ENCODE results near the gene NUDT10. TPM values are rescaled to one million over a fixed set of nuclear protein-coding genes. Genes with fewer than 3 reads are reported as not detected.
"Not testable (repeated sequence)": the region's sequence is repeated elsewhere in the genome, so short reads cannot be mapped to it uniquely, and the experiment has no call there.

NUDT10 gene
- total and polyA plus RNA-seq, 4 donors = 0.95 to 2.4 (median 1.2) TPM

DNA sequence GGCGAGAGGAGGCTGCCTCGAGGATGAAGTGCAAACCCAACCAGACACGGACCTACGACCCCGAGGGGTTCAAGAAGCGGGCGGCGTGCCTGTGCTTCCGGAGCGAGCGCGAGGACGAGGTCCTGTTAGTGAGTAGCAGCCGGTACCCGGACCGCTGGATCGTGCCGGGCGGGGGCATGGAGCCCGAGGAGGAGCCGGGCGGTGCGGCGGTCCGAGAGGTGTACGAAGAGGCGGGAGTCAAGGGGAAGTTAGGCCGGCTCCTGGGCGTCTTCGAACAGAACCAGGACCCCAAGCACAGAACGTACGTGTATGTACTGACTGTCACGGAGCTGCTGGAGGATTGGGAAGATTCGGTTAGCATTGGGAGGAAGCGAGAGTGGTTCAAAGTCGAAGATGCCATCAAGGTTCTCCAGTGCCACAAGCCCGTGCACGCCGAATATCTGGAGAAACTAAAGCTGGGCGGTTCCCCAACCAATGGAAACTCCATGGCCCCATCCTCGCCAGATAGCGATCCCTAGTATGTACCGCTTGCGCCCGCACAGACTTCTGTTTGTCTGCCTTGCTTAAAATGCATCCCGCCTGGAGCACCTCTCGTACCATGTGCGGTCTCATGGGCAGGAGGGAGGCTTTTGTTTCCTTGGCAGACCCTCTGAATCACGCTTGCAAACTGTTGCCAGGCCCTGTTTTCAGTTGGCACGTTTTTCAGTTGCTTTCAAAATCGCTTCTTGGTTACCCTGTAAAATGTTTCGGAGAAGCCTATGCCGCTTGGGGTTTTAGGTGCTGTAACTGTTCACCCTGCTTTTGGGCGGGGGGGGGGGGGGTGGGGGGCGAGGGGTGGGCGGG lies 542 bp downstream of the NUDT10 start:
- H3K27ac ChIP-seq (ENCODE audit: low read depth in 1 of 2, low read length in 2 of 2); H3K36me3 ChIP-seq (ENCODE audit: control insufficient read depth in 4 of 4, insufficient read depth in 3 of 4, low read depth in 1 of 4, low read length in 3 of 4); H3K9ac ChIP-seq (ENCODE audit: low read depth in 1 of 2, low read length in 2 of 2); H3K27me3 ChIP-seq (ENCODE audit: control insufficient read depth in 4 of 4, insufficient read depth in 4 of 4, low read length in 3 of 4); H3K4me1 ChIP-seq (ENCODE audit: control insufficient read depth in 4 of 4, insufficient read depth in 4 of 4, low read length in 3 of 4); DNase-seq (ENCODE audit: low spot score); H3K9me3 ChIP-seq (ENCODE audit: control insufficient read depth in 4 of 4, low read length in 3 of 4): not testable (repeated sequence)
- WGBS = 6% methylated on average over 50 of the region's 56 CpGs
- H3K4me3 ChIP-seq (ENCODE audit: low read depth in 1 of 3, low read length in 3 of 3) = peak overlapping the region in 1 of 3 donors; percentile 41

DNA sequence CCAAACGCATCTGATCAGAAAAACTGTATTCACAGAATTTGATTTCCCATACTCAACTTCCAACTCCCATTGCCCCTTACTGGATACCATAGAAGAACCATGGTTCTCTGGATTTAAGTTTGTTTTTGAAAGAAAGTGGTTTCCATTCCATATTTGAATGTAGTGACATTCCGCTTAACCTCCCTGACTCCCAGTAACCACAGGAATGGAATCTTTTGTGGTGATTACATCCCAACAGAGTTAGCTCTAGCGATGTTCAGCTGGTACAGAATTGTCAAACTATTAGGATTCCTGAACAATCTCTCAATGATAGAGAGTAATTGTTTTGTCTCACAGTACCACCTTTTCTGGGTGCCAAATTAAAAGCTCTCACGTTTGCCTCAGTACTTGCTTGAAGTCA lies 1.7 kb downstream of the NUDT10 start:
- DNase-seq (ENCODE audit: low spot score) = no peak
- Histone ChIP-seq H3K27ac (ENCODE audit: low read depth in 1 of 2, low read length in 2 of 2) (no peak overlapping the region), H3K9me3 (ENCODE audit: control insufficient read depth in 4 of 4, low read length in 3 of 4) (no peaks in the 10 kb centered on the region), H3K27me3 (ENCODE audit: control insufficient read depth in 4 of 4, insufficient read depth in 4 of 4, low read length in 3 of 4) (peaks cover 0 to 3% (median 0%) of the 10 kb centered on the region in 4 donors), H3K9ac (ENCODE audit: low read depth in 1 of 2, low read length in 2 of 2) (no peak overlapping the region), H3K36me3 (ENCODE audit: control insufficient read depth in 4 of 4, insufficient read depth in 3 of 4, low read depth in 1 of 4, low read length in 3 of 4) (no peaks in the 10 kb centered on the region), H3K4me3 (ENCODE audit: low read depth in 1 of 3, low read length in 3 of 3) (no peak overlapping the region), H3K4me1 (ENCODE audit: control insufficient read depth in 4 of 4, insufficient read depth in 4 of 4, low read length in 3 of 4) (peaks cover 0 to 3% (median 0%) of the 10 kb centered on the region in 4 donors)
- TF ChIP-seq RAD21 (IDR thresholded peaks at IDR 0.05) (no peak), TAF1 (conservative IDR thresholded peaks at IDR 0.05) (no peak), SP1 (IDR thresholded peaks at IDR 0.05) (no peak), HNF4G (IDR thresholded peaks at IDR 0.05) (no peak), NR2F2 (IDR thresholded peaks at IDR 0.05) (no peak), FOXA1 (IDR thresholded peaks at IDR 0.05) (no peak), RXRA (IDR thresholded peaks at IDR 0.05) (no peak), HNF4A (conservative IDR thresholded peaks at IDR 0.05) (no peak), FOXA2 (IDR thresholded peaks at IDR 0.05) (no peak), JUND (IDR thresholded peaks at IDR 0.05) (no peak), CTCF (IDR thresholded peaks at IDR 0.05; ENCODE audit: low read depth, low read length, missing input control) (no peak), GABPA (IDR thresholded peaks at IDR 0.05 in 1 of 2, conservative IDR thresholded peaks at IDR 0.05 in 1 of 2) (no peak), YY1 (IDR thresholded peaks at IDR 0.05) (no peak)
- TF ChIP-seq, protein P1, sequence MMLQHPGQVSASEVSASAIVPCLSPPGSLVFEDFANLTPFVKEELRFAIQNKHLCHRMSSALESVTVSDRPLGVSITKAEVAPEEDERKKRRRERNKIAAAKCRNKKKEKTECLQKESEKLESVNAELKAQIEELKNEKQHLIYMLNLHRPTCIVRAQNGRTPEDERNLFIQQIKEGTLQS (IDR thresholded peaks at IDR 0.05) = no peak
- TF ChIP-seq, protein P2, sequence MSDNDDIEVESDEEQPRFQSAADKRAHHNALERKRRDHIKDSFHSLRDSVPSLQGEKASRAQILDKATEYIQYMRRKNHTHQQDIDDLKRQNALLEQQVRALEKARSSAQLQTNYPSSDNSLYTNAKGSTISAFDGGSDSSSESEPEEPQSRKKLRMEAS (IDR thresholded peaks at IDR 0.05) = no peak
- TF ChIP-seq, protein P3, sequence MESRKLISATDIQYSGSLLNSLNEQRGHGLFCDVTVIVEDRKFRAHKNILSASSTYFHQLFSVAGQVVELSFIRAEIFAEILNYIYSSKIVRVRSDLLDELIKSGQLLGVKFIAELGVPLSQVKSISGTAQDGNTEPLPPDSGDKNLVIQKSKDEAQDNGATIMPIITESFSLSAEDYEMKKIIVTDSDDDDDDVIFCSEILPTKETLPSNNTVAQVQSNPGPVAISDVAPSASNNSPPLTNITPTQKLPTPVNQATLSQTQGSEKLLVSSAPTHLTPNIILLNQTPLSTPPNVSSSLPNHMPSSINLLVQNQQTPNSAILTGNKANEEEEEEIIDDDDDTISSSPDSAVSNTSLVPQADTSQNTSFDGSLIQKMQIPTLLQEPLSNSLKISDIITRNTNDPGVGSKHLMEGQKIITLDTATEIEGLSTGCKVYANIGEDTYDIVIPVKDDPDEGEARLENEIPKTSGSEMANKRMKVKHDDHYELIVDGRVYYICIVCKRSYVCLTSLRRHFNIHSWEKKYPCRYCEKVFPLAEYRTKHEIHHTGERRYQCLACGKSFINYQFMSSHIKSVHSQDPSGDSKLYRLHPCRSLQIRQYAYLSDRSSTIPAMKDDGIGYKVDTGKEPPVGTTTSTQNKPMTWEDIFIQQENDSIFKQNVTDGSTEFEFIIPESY (IDR thresholded peaks at IDR 0.05) = no peak
- TF ChIP-seq, protein P4, sequence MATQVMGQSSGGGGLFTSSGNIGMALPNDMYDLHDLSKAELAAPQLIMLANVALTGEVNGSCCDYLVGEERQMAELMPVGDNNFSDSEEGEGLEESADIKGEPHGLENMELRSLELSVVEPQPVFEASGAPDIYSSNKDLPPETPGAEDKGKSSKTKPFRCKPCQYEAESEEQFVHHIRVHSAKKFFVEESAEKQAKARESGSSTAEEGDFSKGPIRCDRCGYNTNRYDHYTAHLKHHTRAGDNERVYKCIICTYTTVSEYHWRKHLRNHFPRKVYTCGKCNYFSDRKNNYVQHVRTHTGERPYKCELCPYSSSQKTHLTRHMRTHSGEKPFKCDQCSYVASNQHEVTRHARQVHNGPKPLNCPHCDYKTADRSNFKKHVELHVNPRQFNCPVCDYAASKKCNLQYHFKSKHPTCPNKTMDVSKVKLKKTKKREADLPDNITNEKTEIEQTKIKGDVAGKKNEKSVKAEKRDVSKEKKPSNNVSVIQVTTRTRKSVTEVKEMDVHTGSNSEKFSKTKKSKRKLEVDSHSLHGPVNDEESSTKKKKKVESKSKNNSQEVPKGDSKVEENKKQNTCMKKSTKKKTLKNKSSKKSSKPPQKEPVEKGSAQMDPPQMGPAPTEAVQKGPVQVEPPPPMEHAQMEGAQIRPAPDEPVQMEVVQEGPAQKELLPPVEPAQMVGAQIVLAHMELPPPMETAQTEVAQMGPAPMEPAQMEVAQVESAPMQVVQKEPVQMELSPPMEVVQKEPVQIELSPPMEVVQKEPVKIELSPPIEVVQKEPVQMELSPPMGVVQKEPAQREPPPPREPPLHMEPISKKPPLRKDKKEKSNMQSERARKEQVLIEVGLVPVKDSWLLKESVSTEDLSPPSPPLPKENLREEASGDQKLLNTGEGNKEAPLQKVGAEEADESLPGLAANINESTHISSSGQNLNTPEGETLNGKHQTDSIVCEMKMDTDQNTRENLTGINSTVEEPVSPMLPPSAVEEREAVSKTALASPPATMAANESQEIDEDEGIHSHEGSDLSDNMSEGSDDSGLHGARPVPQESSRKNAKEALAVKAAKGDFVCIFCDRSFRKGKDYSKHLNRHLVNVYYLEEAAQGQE (IDR thresholded peaks at IDR 0.05) = no peak
- WGBS = 75% methylated on average over 4 of the region's 4 CpGs

All from liver (tissue), 9 donors.